Mucosa of stomach (tissue), 1 donor: Measurements from ENCODE around the gene NYNRIN.

Experiments used
- H3K27me3 ChIP-seq: one replicate; pipeline ENCODE4 v1.7.0; 2013; ENCODE audit warnings: mild to moderate bottlenecking, low read length; ENCODE audit not compliant: control insufficient read depth, insufficient read depth
- H3K36me3 ChIP-seq: one replicate; pipeline ENCODE4 v1.7.0; 2013; ENCODE audit warnings: low read length; ENCODE audit not compliant: control insufficient read depth, insufficient read depth
- H3K4me1 ChIP-seq: one replicate; pipeline ENCODE4 v1.7.0; 2013; ENCODE audit warnings: mild to moderate bottlenecking, low read length; ENCODE audit not compliant: control insufficient read depth, insufficient read depth
- H3K4me3 ChIP-seq: one replicate; pipeline ENCODE4 v1.7.0; 2013; ENCODE audit warnings: low read length
- H3K9ac ChIP-seq: one replicate; pipeline ENCODE4 v1.7.0; 2013; ENCODE audit warnings: mild to moderate bottlenecking, low read length, moderate library complexity
- H3K9me3 ChIP-seq: one replicate; pipeline ENCODE4 v1.7.0; 2013; ENCODE audit warnings: mild to moderate bottlenecking, low read length, moderate library complexity; ENCODE audit not compliant: control insufficient read depth
- donor health status: Pancreatic carcinoma.

NYNRIN gene

DNA sequence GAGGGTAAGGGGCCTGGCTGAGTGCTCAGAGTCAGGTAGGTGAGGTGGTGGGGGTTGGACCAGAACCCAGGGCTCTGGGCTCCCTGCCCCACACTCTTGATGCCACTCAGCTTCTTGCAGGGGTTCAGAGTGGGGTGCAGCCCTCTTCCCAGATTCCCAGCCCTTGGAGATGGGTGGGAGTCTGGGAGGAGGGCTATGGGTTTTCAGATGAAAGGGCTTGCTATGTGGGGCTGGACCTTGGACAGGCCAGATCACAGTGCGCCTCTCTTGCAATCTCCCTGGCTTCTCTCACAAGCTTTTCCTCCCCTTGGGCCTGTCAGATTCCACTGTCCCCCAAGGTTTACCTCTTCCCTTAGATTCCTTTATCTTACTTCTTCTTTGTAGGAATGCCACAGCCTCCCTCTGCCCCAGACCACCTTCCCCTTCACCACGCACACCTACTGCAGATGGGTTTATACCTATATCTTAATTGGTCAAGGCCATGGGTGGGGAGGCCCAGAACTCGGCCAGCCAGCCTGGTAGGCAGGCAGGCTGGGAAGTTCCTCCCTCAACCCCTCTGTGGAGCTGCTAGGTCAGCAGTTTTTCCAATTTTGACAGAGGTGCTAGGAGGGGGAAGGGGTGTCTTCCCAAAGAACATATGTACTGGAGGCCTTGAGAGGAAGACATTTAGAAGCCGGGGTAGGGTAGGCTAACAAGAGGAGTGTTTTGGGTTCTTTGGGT, 1.4 kb downstream of the NYNRIN start:
- H3K4me3 ChIP-seq, result peak overlapping the region; percentile 32
- H3K9me3 ChIP-seq, result no peaks in the 10 kb centered on the region
- H3K36me3 ChIP-seq, result no peaks in the 10 kb centered on the region
- peak overlapping the region; percentile 68 for H3K9ac ChIP-seq
- no peaks in the 10 kb centered on the region for H3K27me3 ChIP-seq
- peaks cover 28% of the 10 kb centered on the region for H3K4me1 ChIP-seq

DNA sequence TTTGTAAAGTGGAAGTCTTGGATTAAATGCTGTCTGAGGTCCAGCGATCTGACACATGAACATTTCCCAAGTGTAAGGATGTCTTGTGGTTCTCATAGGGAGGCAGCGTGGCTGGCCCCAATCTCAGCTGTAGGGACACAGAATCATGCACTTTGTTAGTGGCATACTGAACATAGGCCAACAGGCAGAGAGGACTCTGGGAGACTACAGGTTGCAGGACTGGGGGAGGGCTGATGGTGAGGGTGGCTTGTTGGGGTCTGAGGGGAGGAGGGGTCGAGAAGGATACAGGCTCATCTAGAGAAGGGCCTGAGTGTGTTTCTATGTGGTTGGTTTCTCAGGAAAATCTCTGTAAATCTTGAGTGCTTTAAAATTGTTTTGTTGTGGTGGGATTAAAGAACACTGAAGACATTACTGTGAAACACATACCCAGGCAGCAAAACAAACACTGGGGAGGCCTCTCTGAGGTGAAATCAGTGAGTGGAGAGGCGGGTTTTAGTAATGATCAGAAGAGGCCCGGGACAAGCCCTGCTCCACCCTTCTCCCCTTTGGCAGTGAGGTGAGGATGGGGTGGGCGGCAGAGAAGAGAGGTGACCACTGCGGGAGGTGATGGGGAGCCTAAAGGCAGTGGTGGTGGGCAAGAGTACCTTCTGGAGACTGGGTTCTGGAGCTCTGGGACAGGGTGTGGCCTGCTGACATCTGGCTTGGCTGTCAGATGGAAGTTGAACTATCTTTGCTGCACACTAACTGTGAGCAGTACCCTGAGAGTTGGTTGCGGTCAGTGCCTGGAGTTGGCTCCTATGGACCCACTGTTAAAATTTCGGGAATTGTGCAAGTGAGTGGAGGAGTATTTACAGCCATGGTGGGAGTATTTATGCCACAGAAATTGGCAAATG, 3.3 kb downstream of the NYNRIN start:
- Histone ChIP-seq H3K9me3 (no peaks in the 10 kb centered on the region), H3K9ac (no peak overlapping the region), H3K4me3 (no peak overlapping the region), H3K27me3 (no peaks in the 10 kb centered on the region), H3K4me1 (peaks cover 28% of the 10 kb centered on the region), H3K36me3 (no peaks in the 10 kb centered on the region)

DNA sequence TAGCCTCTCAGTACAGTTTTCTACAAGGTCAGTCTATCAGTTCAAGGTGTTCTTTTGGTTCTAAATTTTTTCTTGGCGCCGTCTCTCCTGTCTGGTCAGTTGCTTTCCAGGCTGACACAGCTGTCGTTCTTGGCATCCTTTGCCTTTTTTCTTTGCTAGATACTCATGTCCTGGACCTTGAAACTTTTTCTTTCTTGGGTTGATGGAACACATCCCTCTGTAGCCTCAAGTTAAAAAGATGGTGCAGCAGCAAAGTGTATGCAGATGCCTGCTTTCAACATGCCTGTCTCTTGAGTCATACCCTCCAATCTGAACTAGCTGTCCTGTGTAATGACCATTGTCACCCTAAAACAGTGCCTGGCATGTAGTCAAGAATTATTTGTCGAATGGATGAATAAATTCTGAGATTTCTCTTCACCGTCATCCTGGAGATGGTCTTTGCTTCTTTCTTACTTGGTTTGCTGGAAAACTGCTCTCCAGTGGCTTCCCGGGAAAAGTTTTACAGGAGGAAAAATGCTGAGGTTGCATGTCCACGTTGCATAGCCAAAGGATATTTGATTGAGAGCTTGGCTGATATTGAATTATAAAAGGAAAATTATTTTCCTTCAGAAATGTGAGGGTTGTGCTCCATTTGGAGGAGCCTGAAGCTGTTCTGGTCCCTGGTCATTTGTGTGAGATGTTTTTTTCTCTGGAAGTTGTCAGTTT, 4.6 kb downstream of the NYNRIN start:
- Histone ChIP-seq H3K4me1 (peaks cover 18% of the 10 kb centered on the region), H3K4me3 (no peak overlapping the region), H3K9me3 (no peaks in the 10 kb centered on the region), H3K9ac (no peak overlapping the region), H3K36me3 (no peaks in the 10 kb centered on the region), H3K27me3 (no peaks in the 10 kb centered on the region)

DNA sequence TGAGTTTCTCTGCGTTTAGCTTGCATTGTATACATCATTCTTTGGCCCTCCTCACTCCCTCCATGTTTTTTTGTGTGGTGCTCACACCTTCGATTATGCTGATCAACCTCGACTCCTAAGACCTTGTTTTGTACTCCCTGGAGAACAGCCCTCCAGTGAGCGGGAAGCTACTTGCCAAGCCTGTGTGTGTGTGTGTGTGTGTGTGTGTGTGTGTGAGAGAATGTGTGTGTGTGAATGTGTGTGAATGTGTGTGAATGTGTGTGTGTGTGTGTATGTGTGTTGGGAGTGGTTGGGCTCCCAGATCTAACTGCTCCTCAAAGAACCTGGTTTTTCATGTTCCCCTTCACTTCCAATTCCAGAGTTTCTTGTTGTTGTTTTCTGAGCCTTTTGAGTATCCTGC, 6.0 kb downstream of the NYNRIN start:
- Histone ChIP-seq H3K9ac (no peak overlapping the region), H3K36me3 (peaks cover 6% of the 10 kb centered on the region), H3K9me3 (no peaks in the 10 kb centered on the region), H3K4me3 (no peak overlapping the region), H3K4me1 (peaks cover 13% of the 10 kb centered on the region), H3K27me3 (no peaks in the 10 kb centered on the region)

DNA sequence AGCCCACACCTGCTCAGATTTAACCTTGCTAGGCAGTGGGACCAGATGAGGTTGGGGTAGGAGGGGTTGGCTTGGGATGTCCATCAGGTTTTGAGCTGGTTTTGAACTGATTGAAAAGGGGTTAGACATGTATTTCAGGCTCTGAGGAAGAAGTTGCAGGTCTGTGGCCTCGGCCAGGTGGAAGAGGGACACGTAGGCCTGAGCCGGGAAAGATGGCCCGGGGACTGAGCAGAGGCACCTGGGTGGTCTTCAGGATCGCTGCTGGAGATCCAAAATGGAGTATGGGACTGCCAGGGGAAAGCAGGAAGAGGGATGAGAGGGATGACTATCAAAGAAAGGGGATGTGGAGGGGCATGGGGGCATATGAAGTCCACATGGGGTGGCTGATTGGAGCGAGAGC, 7.6 kb downstream of the NYNRIN start:
- Histone ChIP-seq H3K9ac (no peak overlapping the region), H3K4me3 (no peak overlapping the region), H3K9me3 (no peaks in the 10 kb centered on the region), H3K4me1 (peaks cover 7% of the 10 kb centered on the region), H3K36me3 (peaks cover 6% of the 10 kb centered on the region), H3K27me3 (no peaks in the 10 kb centered on the region)

DNA sequence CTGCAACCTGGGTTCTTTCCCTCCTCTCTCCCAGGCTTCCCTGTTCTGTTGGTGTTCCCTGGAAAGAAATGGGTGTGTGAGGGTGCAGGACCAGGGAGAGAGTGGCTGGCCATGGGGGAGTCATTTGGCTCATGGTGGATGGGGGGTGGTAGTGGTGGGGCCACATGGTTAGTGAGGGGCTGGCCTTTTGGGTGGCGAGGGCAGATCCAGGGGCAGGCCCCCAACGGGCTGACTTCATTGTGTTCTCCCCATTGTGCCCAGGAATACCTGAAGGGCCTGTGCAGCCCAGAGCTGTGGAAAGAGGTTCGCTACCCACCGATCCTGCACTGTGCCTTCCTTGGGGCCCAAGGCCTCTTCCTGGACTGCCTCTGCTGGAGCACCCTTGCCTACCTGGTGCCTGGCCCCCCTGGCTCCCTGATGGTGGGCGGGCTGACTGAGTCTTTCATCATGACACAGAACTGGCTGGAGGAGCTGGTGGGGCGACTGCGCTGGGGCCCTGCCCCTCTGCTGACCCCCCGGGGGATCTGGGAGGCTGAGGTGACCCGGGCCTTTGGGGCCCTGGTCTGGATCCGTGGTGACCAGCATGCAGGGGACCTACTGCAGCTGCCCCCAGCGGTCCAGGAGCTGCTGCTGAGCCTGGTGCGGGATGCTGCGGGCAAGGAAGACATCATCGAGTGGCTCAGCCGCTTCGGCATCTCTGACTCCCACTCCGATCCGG, 9.0 kb downstream of the NYNRIN start:
- no peaks in the 10 kb centered on the region for H3K27me3 ChIP-seq
- no peaks in the 10 kb centered on the region for H3K4me1 ChIP-seq
- no peak overlapping the region for H3K9ac ChIP-seq
- no peaks in the 10 kb centered on the region for H3K9me3 ChIP-seq
- peaks cover 6% of the 10 kb centered on the region for H3K36me3 ChIP-seq
- H3K4me3 ChIP-seq, result no peak overlapping the region

DNA sequence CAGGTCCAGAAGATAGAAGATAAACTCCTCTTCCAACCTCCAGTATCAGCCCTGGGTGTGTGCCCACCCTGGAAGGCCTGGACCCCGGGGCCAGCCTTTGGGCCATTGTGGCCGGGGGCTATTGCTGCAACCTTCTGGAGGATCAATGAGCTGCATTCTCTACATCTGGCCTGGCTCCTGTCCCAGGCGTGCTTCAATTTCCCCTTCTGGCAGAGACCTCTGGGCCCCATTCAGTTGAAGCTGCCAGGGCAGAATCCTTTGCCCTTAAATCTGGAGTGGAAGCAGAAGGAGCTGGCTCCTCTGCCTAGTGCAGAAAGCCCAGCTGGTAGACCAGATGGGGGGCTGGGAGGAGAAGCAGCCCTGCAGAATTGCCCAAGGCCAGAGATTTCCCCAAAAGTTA, 10.0 kb downstream of the NYNRIN start:
- H3K4me3 ChIP-seq, result no peak overlapping the region
- no peaks in the 10 kb centered on the region for H3K9me3 ChIP-seq
- H3K4me1 ChIP-seq, result no peaks in the 10 kb centered on the region
- no peak overlapping the region for H3K9ac ChIP-seq
- H3K27me3 ChIP-seq, result no peaks in the 10 kb centered on the region
- peaks cover 6% of the 10 kb centered on the region for H3K36me3 ChIP-seq

DNA sequence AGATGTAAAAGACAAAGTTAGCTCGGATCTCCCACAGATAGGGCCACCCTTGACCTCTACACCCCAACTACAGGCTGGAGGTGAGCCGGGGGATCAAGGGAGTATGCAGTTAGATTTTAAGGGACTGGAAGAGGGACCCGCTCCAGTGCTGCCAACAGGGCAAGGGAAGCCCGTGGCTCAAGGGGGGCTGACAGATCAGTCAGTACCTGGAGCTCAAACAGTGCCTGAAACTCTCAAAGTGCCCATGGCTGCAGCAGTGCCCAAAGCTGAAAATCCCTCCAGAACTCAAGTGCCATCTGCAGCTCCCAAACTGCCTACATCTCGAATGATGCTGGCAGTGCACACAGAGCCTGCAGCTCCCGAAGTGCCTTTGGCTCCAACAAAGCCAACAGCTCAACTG, 10.4 kb downstream of the NYNRIN start:
- H3K36me3 ChIP-seq, result peaks cover 6% of the 10 kb centered on the region
- no peak overlapping the region for H3K9ac ChIP-seq
- H3K4me3 ChIP-seq, result no peak overlapping the region
- no peaks in the 10 kb centered on the region for H3K9me3 ChIP-seq
- H3K4me1 ChIP-seq, result no peaks in the 10 kb centered on the region
- no peaks in the 10 kb centered on the region for H3K27me3 ChIP-seq

DNA sequence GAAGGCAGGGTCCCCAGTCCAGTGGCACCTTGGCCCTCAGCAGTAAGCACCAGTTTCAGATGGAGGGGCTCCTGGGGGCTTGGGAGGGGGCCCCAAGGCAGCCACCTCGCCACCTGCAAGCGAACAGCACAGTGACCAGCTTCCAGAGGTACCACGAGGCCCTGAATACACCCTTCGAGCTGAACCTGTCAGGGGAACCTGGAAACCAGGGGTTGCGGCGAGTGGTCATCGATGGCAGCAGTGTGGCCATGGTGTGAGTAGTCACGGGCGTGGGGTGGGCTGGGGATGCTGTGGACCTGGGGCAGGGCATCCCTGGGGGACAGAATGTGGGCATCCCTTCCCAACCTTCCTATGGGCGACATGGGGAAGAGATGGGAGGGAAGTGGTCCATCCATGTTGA, 11.2 kb downstream of the NYNRIN start:
- Histone ChIP-seq H3K4me3 (no peak overlapping the region), H3K36me3 (peaks cover 6% of the 10 kb centered on the region), H3K4me1 (no peaks in the 10 kb centered on the region), H3K9ac (no peak overlapping the region), H3K9me3 (no peaks in the 10 kb centered on the region), H3K27me3 (no peaks in the 10 kb centered on the region)

DNA sequence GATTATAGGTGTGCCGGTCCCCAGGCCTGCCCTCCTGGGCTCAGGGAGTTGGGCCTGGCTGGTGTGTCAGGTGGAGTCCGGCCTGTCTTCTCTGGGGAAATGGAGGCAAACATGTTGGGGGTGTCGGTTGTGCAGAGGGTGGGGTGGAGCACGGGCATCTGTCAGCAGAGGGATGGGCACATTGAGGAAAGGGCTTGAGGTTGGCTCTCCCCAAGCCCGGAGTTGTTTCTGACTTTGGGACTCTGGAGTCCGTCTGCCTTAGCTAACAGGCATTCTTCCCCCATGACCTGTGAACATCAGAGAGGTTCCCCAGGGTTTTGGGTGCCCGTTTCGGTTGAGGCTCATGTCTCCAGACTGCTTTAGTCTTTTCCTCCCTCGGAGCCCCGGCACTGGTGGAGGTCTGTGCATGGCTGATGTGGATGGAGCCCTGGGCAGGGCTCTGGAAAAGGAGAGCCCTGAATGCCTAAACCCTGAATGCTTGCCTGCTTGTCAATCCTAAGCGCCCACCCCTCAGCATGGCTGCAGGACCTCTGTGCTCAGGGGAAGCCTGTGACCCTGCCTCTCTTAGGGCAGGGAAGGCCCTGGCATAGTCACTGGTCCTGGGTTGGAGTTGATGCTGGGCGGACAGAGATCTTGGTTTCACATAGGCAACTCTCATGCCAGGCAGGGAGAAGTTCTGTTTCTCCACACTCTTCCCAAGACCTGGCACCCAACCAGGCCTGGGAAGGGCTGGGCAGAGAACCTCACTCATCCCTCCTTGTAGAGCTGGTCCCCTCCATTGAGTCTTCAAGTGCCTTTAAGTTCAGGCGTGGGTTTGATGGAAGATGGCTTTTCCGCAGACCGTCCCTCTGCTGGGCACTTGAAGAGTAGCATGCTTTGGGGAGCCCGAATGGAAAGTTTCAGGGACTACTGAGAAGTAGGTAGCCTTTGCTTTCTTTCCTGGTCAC, 12.9 kb downstream of the NYNRIN start:
- no peaks in the 10 kb centered on the region for H3K9me3 ChIP-seq
- H3K36me3 ChIP-seq, result peaks cover 6% of the 10 kb centered on the region
- no peaks in the 10 kb centered on the region for H3K27me3 ChIP-seq
- H3K9ac ChIP-seq, result no peak overlapping the region
- H3K4me3 ChIP-seq, result no peak overlapping the region
- H3K4me1 ChIP-seq, result no peaks in the 10 kb centered on the region

DNA sequence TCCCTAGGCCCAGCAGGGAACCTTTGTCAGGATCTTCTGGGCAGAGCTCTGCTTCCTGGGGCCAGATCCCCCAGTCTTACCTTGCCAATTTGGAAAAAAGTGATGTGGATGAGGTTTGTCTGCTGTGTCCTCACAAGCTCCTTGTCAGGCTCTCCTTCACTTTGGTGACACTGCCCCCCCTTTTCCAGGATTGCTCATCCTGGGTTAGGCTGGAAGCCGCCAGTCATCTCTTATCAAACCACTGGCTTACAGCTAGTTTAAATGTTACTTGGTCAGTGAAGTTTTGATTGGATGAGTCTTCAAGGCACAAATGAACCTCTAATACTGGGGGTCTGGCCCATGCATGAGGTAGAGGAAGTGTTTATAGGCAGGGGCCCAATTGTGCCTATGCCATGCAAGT, 15.3 kb downstream of the NYNRIN start:
- Histone ChIP-seq H3K36me3 (peaks cover 5% of the 10 kb centered on the region), H3K9me3 (no peaks in the 10 kb centered on the region), H3K4me3 (no peak overlapping the region), H3K4me1 (peaks cover 20% of the 10 kb centered on the region), H3K27me3 (no peaks in the 10 kb centered on the region), H3K9ac (no peak overlapping the region)
